Astrocyte of the spinal cord (primary cell): ENCODE data around the gene FKRP.
"Not testable (repeated sequence)": the region's sequence is repeated elsewhere in the genome, so short reads cannot be mapped to it uniquely, and the experiment has no call there.

Experiments
- DNase-seq: peaks from one replicate; pipeline ENCODE4 v3.0.0; 2011; ENCODE audit warnings: low read depth, low spot score
- H3K4me3 ChIP-seq: 2 replicates; pipeline ENCODE4 v1.5.1; 2011; ENCODE audit warnings: low read depth, mild to moderate bottlenecking, low read length, moderate library complexity
- in situ Hi-C: cut with HindIII; loops from 2 replicates; pipeline ENCODE4 v1.10.0; 2017; ENCODE audit warnings: low sequenced_read_pairs
- TF ChIP-seq, protein P1 (sequence below): IDR thresholded peaks from 2 replicates; pipeline ENCODE4 v1.5.1; 2012; ENCODE audit warnings: low read depth, mild to moderate bottlenecking, low read length, inconsistent platforms

The FKRP gene

GRCh38 chr19:46762245-46762890 is 16.5 kb downstream of the FKRP start:
- H3K4me3 ChIP-seq, result no peak overlapping the region
- no peak for DNase-seq
- in situ Hi-C loops, result no loop called here
- TF ChIP-seq, protein P1, sequence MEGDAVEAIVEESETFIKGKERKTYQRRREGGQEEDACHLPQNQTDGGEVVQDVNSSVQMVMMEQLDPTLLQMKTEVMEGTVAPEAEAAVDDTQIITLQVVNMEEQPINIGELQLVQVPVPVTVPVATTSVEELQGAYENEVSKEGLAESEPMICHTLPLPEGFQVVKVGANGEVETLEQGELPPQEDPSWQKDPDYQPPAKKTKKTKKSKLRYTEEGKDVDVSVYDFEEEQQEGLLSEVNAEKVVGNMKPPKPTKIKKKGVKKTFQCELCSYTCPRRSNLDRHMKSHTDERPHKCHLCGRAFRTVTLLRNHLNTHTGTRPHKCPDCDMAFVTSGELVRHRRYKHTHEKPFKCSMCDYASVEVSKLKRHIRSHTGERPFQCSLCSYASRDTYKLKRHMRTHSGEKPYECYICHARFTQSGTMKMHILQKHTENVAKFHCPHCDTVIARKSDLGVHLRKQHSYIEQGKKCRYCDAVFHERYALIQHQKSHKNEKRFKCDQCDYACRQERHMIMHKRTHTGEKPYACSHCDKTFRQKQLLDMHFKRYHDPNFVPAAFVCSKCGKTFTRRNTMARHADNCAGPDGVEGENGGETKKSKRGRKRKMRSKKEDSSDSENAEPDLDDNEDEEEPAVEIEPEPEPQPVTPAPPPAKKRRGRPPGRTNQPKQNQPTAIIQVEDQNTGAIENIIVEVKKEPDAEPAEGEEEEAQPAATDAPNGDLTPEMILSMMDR, result no peak

DNA sequence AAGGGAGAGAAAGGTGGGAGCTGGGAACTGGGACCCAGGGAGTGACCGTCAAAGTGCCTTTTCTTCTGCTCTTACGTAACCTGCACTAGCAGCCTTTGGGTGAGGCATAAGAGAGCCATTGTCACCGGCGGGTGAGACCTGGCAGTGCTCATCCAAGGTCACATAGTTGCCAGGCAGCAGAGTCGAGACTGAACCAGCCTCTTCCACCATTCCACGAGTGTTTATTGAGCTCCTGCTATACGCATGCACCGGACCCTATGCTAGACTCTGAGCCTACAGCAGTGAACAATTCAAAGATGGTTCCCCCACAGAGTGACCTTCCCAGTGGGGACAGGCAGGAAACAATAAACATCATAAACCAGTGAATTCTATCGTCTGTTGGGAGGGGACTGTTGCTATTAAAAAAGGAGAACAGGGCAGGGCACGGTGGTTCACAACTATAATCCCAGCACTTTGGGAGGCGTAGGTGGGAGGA is 19.0 kb downstream of the FKRP start:
- TF ChIP-seq, protein P1, result no peak
- no peak for DNase-seq
- in situ Hi-C loops, result no loop called here
- H3K4me3 ChIP-seq, result no peak overlapping the region

DNA sequence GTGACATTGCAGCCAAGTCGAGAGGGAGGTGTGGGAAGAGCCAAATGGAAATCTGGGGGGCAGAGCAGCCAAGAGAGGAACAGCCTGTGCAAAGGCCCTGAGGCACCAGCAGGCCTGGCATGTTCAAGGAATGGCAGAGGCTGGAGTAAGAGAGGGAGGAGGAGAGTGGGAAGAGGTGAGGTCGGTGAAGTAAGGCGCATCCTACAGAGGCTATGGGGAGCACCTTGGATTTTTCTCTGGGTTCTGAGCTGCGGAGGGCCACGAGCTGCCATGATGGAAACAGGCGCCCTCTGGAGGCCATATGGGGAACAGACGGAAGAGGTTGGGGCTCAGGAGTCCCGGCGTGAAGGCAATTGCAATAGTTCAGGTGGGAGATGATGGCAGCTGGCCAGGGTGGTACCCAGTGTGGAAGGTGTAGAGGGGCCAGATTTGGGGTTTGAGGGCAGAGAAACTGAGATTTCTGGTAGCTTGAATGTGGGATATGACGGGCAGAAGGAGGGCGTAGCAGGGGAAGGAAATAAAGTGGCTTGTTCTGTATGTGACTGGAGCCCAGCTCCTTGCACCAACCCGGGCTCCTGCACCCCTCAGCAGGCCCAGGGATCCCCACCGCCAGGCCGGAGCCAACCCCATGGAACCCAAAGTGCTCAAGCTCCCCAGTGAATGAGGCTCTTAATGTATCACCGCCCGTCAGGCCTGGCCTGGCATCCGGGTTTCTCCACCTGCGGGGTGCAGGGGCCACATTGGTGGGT is 20.9 kb downstream of the FKRP start:
- TF ChIP-seq, protein P1, result peak; percentile 79
- DNase-seq, result no peak
- H3K4me3 ChIP-seq, result no peak overlapping the region
- in situ Hi-C loops, result no loop called here

- in situ Hi-C loops, H3K4me3 ChIP-seq, DNase-seq: not testable (repeated sequence)
These were observed 22.9 kb downstream of the FKRP start for GRCh38 chr19:46768746-46769145.

DNA sequence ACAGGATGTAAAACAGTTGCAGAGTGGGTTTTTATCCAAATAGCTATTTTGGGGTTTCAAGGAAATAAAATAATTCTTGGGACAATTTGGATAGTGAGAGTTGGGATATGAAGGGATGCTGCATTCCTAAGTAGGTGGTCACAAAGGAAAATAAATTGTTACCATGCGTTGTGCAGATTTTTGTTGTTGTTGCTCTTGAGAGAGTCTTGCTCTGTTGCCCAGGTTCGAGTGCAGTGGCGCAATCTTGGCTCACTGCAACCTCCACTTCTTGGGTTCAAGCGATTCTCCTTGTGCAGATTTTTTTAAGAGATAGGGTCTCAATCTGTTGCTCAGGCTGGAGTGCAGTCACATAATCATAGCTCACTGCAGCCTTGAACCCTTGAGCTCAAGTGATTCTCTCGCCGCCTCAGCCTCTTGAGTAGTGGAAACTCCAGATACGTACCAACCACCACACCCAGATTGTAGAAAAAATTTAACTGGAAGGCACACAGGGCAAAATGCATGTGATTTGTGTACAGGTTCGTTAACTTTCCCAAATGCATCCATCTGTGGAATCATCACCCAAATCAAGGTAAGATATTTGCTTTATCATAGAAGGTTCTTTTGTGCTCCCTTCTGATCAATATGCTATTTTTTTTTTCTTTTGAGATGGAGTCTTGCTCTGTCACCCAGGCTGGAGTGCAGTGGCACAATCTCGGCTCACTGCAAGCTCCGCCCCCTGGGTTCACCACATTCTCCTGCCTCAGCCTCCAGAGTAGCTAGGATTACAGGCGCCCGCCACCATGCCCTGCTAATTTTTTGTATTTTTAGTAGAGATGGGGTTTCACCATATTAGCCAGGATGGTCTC is 26.5 kb downstream of the FKRP start:
- DNase-seq, result no peak
- no peak overlapping the region for H3K4me3 ChIP-seq
- TF ChIP-seq, protein P1, result no peak
- in situ Hi-C loops, result no loop called here

DNA sequence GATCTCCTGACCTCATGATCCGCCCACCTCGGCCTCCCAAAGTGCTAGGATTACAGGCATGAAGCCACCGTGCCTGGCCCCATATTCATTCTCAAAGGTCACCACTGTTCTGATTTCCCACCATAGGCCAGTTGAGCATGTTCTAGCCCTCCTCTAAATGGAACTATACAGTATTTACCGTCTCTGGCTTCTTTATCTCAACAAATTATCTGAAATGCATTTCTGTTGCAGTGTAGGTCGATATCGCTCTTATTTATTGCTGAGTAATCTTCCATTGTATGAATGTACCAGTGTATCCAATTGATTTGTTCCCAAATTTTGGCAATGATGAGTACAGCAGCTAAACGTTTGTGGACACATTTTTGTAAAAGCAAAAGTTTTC is 27.2 kb downstream of the FKRP start:
- TF ChIP-seq, protein P1, result no peak
- in situ Hi-C loops, result no loop called here
- no peak overlapping the region for H3K4me3 ChIP-seq
- no peak for DNase-seq
